HepG2 (cell line): ENCODE results near the gene FOXG1. TPM values are rescaled to one million over a fixed set of nuclear protein-coding genes. Genes with fewer than 3 reads are reported as not detected.

Experiments
- EP300 ChIP-seq, 3 experiments: sonication (generic) in 1 of 3; formaldehyde crosslinking in 1 of 3; IDR thresholded peaks; 2 replicates each; pipeline versions ENCODE4 v1.5.1 to v1.6.1; 2011 to 2020; ENCODE audit warnings: low read depth in 2 of 3, low read length in 2 of 3, borderline replicate concordance in 1 of 3, improper control_type of control experiment in 1 of 3, mild to moderate bottlenecking in 1 of 3, missing genetic modification reagents in 1 of 3, moderate library complexity in 1 of 3
- ETV5 ChIP-seq: IDR thresholded peaks from 2 replicates; pipeline ENCODE4 v1.6.1; 2018; ENCODE audit warnings: missing biosample characterization, missing genetic modification reagents, inconsistent platforms, borderline replicate concordance
- FOSL2 ChIP-seq: sonication (generic); formaldehyde crosslinking; IDR thresholded peaks from 2 replicates; pipeline ENCODE4 v1.4.0; 2020; ENCODE audit warnings: missing genetic modification reagents
- FOXK1 ChIP-seq: sonication (generic); formaldehyde crosslinking; IDR thresholded peaks from 2 replicates; pipeline ENCODE4 v1.4.0; 2020; ENCODE audit warnings: low read depth, missing genetic modification reagents, borderline replicate concordance
- KLF13 ChIP-seq: sonication (generic); formaldehyde crosslinking; IDR thresholded peaks from 2 replicates; pipeline ENCODE4 v1.4.0; 2020; ENCODE audit warnings: mild to moderate bottlenecking, missing genetic modification reagents
- KLF16 ChIP-seq, 2 experiments: sonication (generic) in 1 of 2; formaldehyde crosslinking in 1 of 2; IDR thresholded peaks; 2 replicates each; pipeline versions ENCODE4 v1.6.1 to v1.8.0; 2016 to 2023; ENCODE audit warnings: missing genetic modification reagents in 2 of 2, missing compliant biosample characterization in 1 of 2
- MXI1 ChIP-seq: IDR thresholded peaks from 3 replicates; pipeline ENCODE4 v1.6.1; 2012; ENCODE audit warnings: low read depth, low read length, inconsistent platforms, borderline replicate concordance
- NCOA2 ChIP-seq: sonication (generic); formaldehyde crosslinking; IDR thresholded peaks from 2 replicates; pipeline ENCODE4 v1.8.0; 2022; ENCODE audit warnings: inconsistent platforms
- PAXIP1 ChIP-seq: sonication (generic); formaldehyde crosslinking; conservative IDR thresholded peaks from 2 replicates; pipeline ENCODE4 v1.4.0; 2020; ENCODE audit warnings: mild to moderate bottlenecking, missing genetic modification reagents, moderate library complexity
- PPARG ChIP-seq: conservative IDR thresholded peaks from 2 replicates; pipeline ENCODE4 v1.6.1; 2016; ENCODE audit warnings: missing biosample characterization, missing genetic modification reagents
- RFXANK ChIP-seq: IDR thresholded peaks from 2 replicates; pipeline ENCODE4 v1.6.1; 2016
- SMAD3 ChIP-seq: sonication (generic); formaldehyde crosslinking; IDR thresholded peaks from 2 replicates; pipeline ENCODE4 v1.4.0; 2020; ENCODE audit warnings: missing genetic modification reagents
- ZBTB7B ChIP-seq: sonication (generic); formaldehyde crosslinking; IDR thresholded peaks from 2 replicates; pipeline ENCODE4 v1.4.0; 2020; ENCODE audit warnings: missing genetic modification reagents
- ZNF230 ChIP-seq: sonication (generic); formaldehyde crosslinking; IDR thresholded peaks from 2 replicates; pipeline ENCODE4 v1.4.0; 2020; ENCODE audit warnings: mild to moderate bottlenecking, missing genetic modification reagents
- ZNF562 ChIP-seq: sonication (generic); formaldehyde crosslinking; IDR thresholded peaks from 2 replicates; pipeline ENCODE4 v1.8.0; 2022; ENCODE audit warnings: missing genetic modification reagents, borderline replicate concordance
- ZNF572 ChIP-seq: sonication (generic); formaldehyde crosslinking; IDR thresholded peaks from 2 replicates; pipeline ENCODE4 v1.5.1; 2020; ENCODE audit warnings: mild to moderate bottlenecking, missing genetic modification reagents
- ZNF761 ChIP-seq: sonication (generic); formaldehyde crosslinking; conservative IDR thresholded peaks from 2 replicates; pipeline ENCODE4 v1.4.0; 2020; ENCODE audit warnings: mild to moderate bottlenecking, missing genetic modification reagents
- polyA plus RNA-seq, 8 experiments: library from polyadenylated mRNA; depleted of rRNA in 3 of 8; stranded (reverse) in 7 of 8; unstranded in 1 of 8; fragments of >200 nt; fragmentation: Illumina TruSeq in 4 of 8; extraction: Trizol in 4 of 8; gene quantifications; 2 replicates each; pipeline versions ENCODE4 v1.2.1 to v1.2.3, GENCODE V29; 2011 to 2016; ENCODE audit warnings: low read depth in 4 of 8, missing spikeins in 1 of 8, mixed read lengths in 1 of 8; ENCODE audit not compliant: insufficient read depth in 1 of 8
- total RNA-seq, 5 experiments: library from RNA; depleted of rRNA; stranded (reverse); fragments of >200 nt; fragmentation: Illumina TruSeq; extraction: Trizol; gene quantifications; 2 replicates each; pipeline ENCODE4 v1.2.3, GENCODE V29; 2016; ENCODE audit warnings: low read depth in 1 of 5
- TF ChIP-seq, protein P1 (sequence below): sonication (generic); formaldehyde crosslinking; IDR thresholded peaks from 2 replicates; pipeline ENCODE4 v1.5.1; 2020; ENCODE audit warnings: mild to moderate bottlenecking, missing genetic modification reagents, borderline replicate concordance
- TF ChIP-seq, protein P2 (sequence below): sonication (generic); formaldehyde crosslinking; IDR thresholded peaks from 2 replicates; pipeline ENCODE4 v1.5.0; 2020; ENCODE audit warnings: missing genetic modification reagents

FOXG1 gene
- total and polyA plus RNA-seq, 2 of the 13 experiments (the other 11 are each of a cell fraction or from before 2014, with no cell fraction given), result not detected

DNA sequence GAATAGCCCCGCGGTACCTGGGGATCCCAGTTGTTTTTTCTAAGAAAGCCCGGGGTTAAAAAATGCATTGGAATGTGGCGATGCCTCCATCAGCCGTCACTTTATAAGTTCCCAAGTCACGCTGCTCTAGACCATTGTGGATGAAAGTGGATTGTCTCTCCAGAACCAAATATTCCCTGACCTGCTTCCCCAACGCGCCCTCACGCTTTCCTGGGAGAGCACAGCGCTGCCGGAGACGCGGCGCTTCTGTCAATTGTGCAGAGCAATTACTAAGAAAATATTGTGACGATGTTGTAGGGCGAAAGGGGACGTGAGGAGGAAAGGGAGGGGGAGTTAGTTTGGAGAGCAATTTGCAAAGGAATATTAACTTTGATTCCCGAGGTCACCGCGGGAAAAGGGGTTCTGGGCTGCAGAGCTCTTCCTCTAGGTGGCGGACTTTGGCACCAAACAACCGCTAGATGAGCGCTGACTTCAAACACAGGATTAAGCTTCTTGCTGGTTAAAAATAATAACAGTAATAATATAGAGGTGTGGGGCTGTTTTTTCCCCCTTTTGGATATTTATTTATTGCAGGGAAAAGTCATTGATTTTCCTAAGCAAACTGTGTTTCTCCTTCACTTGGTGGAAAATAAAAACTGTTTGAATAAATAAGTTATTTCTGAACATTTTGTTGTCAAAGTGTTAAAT lies 9.6 kb upstream of the FOXG1 start (continued):
- TF ChIP-seq, protein P1, sequence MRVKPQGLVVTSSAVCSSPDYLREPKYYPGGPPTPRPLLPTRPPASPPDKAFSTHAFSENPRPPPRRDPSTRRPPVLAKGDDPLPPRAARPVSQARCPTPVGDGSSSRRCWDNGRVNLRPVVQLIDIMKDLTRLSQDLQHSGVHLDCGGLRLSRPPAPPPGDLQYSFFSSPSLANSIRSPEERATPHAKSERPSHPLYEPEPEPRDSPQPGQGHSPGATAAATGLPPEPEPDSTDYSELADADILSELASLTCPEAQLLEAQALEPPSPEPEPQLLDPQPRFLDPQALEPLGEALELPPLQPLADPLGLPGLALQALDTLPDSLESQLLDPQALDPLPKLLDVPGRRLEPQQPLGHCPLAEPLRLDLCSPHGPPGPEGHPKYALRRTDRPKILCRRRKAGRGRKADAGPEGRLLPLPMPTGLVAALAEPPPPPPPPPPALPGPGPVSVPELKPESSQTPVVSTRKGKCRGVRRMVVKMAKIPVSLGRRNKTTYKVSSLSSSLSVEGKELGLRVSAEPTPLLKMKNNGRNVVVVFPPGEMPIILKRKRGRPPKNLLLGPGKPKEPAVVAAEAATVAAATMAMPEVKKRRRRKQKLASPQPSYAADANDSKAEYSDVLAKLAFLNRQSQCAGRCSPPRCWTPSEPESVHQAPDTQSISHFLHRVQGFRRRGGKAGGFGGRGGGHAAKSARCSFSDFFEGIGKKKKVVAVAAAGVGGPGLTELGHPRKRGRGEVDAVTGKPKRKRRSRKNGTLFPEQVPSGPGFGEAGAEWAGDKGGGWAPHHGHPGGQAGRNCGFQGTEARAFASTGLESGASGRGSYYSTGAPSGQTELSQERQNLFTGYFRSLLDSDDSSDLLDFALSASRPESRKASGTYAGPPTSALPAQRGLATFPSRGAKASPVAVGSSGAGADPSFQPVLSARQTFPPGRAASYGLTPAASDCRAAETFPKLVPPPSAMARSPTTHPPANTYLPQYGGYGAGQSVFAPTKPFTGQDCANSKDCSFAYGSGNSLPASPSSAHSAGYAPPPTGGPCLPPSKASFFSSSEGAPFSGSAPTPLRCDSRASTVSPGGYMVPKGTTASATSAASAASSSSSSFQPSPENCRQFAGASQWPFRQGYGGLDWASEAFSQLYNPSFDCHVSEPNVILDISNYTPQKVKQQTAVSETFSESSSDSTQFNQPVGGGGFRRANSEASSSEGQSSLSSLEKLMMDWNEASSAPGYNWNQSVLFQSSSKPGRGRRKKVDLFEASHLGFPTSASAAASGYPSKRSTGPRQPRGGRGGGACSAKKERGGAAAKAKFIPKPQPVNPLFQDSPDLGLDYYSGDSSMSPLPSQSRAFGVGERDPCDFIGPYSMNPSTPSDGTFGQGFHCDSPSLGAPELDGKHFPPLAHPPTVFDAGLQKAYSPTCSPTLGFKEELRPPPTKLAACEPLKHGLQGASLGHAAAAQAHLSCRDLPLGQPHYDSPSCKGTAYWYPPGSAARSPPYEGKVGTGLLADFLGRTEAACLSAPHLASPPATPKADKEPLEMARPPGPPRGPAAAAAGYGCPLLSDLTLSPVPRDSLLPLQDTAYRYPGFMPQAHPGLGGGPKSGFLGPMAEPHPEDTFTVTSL, result peak; percentile 53; the same call in 1 of the 2 replicates
- TF ChIP-seq ETV5 (CRISPR knock-in tag), result peak; percentile 36; the same call in 1 of the 2 replicates
- TF ChIP-seq ZNF761, result 0 out of 2 replicates have a peak, but pooled peaks have one; percentile 51
- TF ChIP-seq PAXIP1 (CRISPR knock-in tag), result peak; percentile 31; the same call in 1 of the 2 replicates
- 0 out of 2 replicates have a peak, but pooled peaks have one; percentile 27 for TF ChIP-seq PPARG (CRISPR knock-in tag)
- 0 out of 2 replicates have a peak, but pooled peaks have one; percentile 31 for TF ChIP-seq NCOA2
- peak; percentile 45; the same call in 1 of the 2 replicates for TF ChIP-seq ZNF572 (CRISPR knock-in tag)
- TF ChIP-seq RFXANK, result 0 out of 2 replicates have a peak, but pooled peaks have one; percentile 21
- TF ChIP-seq, protein P2, sequence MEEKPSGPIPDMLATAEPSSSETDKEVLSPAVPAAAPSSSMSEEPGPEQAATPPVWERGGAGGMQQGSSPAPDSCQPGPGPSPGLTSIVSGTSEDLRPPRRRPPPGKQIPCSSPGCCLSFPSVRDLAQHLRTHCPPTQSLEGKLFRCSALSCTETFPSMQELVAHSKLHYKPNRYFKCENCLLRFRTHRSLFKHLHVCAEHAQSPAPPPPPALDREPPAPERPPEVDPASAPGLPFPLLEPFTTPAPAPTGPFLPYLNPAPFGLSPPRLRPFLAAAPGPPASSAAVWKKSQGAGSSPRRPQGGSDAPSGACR (CRISPR knock-in tag), result peak; percentile 37; the same call in 1 of the 2 replicates
- TF ChIP-seq KLF16 (CRISPR knock-in tag; IDR thresholded peaks at IDR 0.05), result 0 out of 4 replicates have a peak, but pooled peaks of 1 of the 2 experiments have one; percentile 32
- TF ChIP-seq MXI1, result no peak
- TF ChIP-seq ZNF562, result no peak
- TF ChIP-seq FOXK1 (CRISPR knock-in tag), result 0 out of 2 replicates have a peak, but pooled peaks have one; percentile 26
- TF ChIP-seq KLF13 (CRISPR knock-in tag), result no peak
- TF ChIP-seq ZBTB7B (CRISPR knock-in tag), result peak; percentile 22; the same call in 1 of the 2 replicates
- TF ChIP-seq EP300 (IDR thresholded peaks at IDR 0.05; ENCODE audit: low read depth in 2 of 2, low read length in 2 of 2), result 0 out of 4 replicates have a peak, but pooled peaks of 1 of the 2 experiments have one; percentile 26
- no peak for TF ChIP-seq EP300 (CRISPR knock-in tag; IDR thresholded peaks at IDR 0.05; ENCODE audit: borderline replicate concordance)
- peak; percentile 68; the same call in 1 of the 2 replicates for TF ChIP-seq SMAD3 (CRISPR knock-in tag)
- peak; percentile 31 for TF ChIP-seq FOSL2 (CRISPR knock-in tag)
- 0 out of 2 replicates have a peak, but pooled peaks have one; percentile 24 for TF ChIP-seq ZNF230
